ENCODE measurements around the gene WHRN. TPM values are rescaled to one million over a fixed set of nuclear protein-coding genes. Genes with fewer than 3 reads are reported as not detected.

Gene WHRN
- total and polyA plus RNA-seq, 5 donors from 2014 or later, result 1.00 to 24.2 (median 1.4) TPM

DNA sequence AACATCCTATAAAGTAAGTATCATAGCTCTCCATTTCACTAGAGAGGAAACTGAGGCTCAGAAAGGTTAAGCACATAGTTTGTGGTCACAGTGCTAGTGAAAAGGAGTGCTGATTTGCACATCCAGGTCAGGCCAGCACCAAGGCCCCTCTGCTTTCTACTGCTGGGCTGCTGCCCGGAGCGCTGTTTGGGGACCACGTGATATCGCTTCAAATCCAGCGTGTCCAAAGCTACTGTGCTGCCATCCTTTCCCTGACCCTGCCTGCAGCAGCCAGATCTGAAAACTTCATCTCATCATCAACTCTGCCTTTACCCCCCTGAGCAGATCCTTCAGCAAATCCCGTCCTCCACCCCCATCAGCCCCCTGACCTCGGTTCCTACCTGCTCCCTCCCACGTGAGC is 76.8 kb downstream of the WHRN start:
- Mint-ChIP-seq H3K9me3 (no peaks in the 10 kb centered on the region), H3K4me1 (peaks cover 0 to 4% (median 0%) of the 10 kb centered on the region in 4 donors), H3K27me3 (no peaks in the 10 kb centered on the region), H3K36me3 (peaks cover 6% of the 10 kb centered on the region), H3K4me3 (no peak overlapping the region), H3K27ac (no peak overlapping the region)
- Histone ChIP-seq H3K4me1 (ENCODE audit: control insufficient read depth, insufficient read depth, low read length, poor library complexity, severe bottlenecking) (no peaks in the 10 kb centered on the region), H3K9me3 (ENCODE audit: control insufficient read depth in 2 of 2, low read length in 2 of 2) (no peaks in the 10 kb centered on the region), H3K27ac (ENCODE audit: insufficient read depth, low read length, poor library complexity, severe bottlenecking) (no peak overlapping the region), H3K4me3 (ENCODE audit: low read depth, low read length) (no peak overlapping the region), H3K36me3 (ENCODE audit: control insufficient read depth, insufficient read depth, low read length) (no peaks in the 10 kb centered on the region), H3K27me3 (ENCODE audit: control insufficient read depth, insufficient read depth, low read length) (no peaks in the 10 kb centered on the region)
- ATAC-seq (ENCODE audit: low read depth in 2 of 2) (no peak), DNase-seq (no peak)

DNA sequence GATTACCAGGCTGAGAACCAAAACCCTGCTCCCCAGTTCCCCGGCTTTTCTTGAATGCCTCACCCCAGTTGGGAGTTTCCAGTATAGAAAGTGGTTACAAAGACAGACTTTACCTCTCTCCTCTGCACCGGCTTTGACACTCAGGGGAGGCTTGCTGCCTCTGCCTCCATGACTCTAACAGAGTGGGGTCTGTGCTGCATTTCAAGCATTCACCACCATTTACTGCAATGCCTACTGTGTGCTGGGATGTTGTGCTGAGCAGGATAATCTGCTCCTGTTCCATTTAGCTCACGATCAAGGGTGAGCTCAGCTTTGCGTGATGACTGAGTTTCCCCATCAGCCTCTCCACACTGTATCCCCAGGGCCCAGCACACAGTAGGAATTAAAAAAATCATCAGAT is 77.6 kb downstream of the WHRN start:
- ATAC-seq (ENCODE audit: low read depth in 2 of 2), result no peak
- Histone ChIP-seq H3K4me3 (ENCODE audit: low read depth, low read length) (no peak overlapping the region), H3K27me3 (ENCODE audit: control insufficient read depth, insufficient read depth, low read length) (no peaks in the 10 kb centered on the region), H3K36me3 (ENCODE audit: control insufficient read depth, insufficient read depth, low read length) (no peaks in the 10 kb centered on the region), H3K4me1 (ENCODE audit: control insufficient read depth, insufficient read depth, low read length, poor library complexity, severe bottlenecking) (no peaks in the 10 kb centered on the region), H3K27ac (ENCODE audit: insufficient read depth, low read length, poor library complexity, severe bottlenecking) (no peak overlapping the region), H3K9me3 (ENCODE audit: control insufficient read depth in 2 of 2, low read length in 2 of 2) (no peaks in the 10 kb centered on the region)
- H3K4me1 Mint-ChIP-seq, result peaks cover 0 to 2% (median 0%) of the 10 kb centered on the region in 4 donors
- H3K4me3 Mint-ChIP-seq, result no peak overlapping the region
- no peak for DNase-seq
- no peak overlapping the region for H3K27ac Mint-ChIP-seq
- H3K9me3 Mint-ChIP-seq, result no peaks in the 10 kb centered on the region
- H3K27me3 Mint-ChIP-seq, result no peaks in the 10 kb centered on the region
- peaks cover 6% of the 10 kb centered on the region for H3K36me3 Mint-ChIP-seq

DNA sequence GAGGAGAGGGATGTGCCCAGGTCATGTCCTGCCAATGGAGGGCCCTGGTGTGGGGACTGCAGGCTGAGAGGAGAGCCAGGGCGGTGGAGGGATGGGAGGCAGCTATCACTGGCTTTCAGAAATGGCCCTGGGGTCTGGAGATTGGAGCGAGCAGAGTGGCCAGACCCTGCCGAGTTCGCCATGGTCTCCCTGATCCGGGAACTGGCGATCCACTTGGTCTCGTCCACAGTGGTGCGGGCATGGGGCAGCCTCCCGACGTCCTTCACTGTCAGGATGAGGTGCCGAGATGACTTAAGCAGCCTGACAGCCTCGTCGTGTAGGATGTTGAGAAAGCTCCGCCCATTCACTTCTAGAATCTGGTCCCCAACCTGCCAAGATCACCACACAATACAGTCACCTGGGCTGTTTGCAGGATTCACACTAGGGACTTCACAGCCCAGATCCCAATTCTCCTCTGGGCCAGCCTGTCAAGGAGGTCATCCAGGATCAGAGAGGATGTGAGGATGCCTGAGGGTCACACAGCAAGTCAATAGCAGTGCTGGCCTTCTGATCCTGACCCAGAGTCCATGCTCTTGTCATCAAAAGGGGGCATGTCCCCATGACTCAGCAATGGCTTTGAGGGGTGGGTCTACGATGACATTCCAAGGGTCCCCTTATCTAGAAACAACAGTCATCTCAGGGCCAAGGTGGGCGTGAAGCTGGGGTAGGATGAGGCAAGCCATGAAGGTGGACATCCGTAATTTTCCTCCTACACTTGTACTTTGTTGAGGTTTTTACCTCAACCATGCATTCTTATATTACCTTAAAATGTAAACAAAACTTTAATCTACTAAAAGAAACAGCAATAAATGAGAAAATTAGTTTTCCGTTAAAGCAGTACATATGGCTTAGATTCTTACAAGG is 79.0 kb downstream of the WHRN start:
- Histone ChIP-seq H3K9me3 (ENCODE audit: control insufficient read depth in 2 of 2, low read length in 2 of 2) (no peaks in the 10 kb centered on the region), H3K4me1 (ENCODE audit: control insufficient read depth, insufficient read depth, low read length, poor library complexity, severe bottlenecking) (no peaks in the 10 kb centered on the region), H3K27ac (ENCODE audit: insufficient read depth, low read length, poor library complexity, severe bottlenecking) (no peak overlapping the region), H3K4me3 (ENCODE audit: low read depth, low read length) (no peak overlapping the region), H3K36me3 (ENCODE audit: control insufficient read depth, insufficient read depth, low read length) (no peaks in the 10 kb centered on the region), H3K27me3 (ENCODE audit: control insufficient read depth, insufficient read depth, low read length) (no peaks in the 10 kb centered on the region)
- Mint-ChIP-seq H3K27me3 (no peaks in the 10 kb centered on the region), H3K9me3 (no peaks in the 10 kb centered on the region), H3K4me1 (no peaks in the 10 kb centered on the region), H3K36me3 (peaks cover 6% of the 10 kb centered on the region), H3K4me3 (no peak overlapping the region), H3K27ac (peak overlapping the region in 2 of 3 donors; percentile 13 to 65)
- DNase-seq, result no peak
- no peak for ATAC-seq (ENCODE audit: low read depth in 2 of 2)

DNA sequence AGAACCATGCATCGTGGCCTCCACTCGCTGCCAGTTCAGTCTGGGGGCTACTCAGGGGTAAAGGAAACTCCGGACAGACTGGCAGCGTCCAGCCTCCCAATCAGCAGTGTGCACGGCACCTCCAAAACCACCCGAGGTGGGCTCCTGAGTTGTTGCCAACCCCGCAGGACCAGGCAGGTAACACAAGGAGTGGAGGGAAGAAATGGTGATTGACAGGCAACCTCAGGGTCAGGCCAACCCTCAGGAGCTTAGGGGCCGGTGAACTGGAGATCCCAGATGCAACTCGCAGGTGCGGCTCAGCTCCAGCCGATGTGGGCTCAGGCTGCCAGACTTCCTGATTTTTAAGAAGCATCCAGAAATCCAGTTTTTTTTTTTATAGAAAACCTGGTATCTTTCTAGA is 80.1 kb downstream of the WHRN start:
- H3K27ac ChIP-seq (ENCODE audit: insufficient read depth, low read length, poor library complexity, severe bottlenecking), result no peak overlapping the region
- no peaks in the 10 kb centered on the region for H3K36me3 ChIP-seq (ENCODE audit: control insufficient read depth, insufficient read depth, low read length)
- ATAC-seq (ENCODE audit: low read depth in 2 of 2), result no peak
- H3K36me3 Mint-ChIP-seq, result peaks cover 6% of the 10 kb centered on the region
- no peak overlapping the region for H3K4me3 ChIP-seq (ENCODE audit: low read depth, low read length)
- no peaks in the 10 kb centered on the region for H3K4me1 Mint-ChIP-seq
- H3K9me3 ChIP-seq (ENCODE audit: control insufficient read depth in 2 of 2, low read length in 2 of 2), result no peaks in the 10 kb centered on the region
- no peak overlapping the region for H3K27ac Mint-ChIP-seq
- H3K4me3 Mint-ChIP-seq, result no peak overlapping the region
- DNase-seq, result no peak
- H3K27me3 Mint-ChIP-seq, result no peaks in the 10 kb centered on the region
- H3K9me3 Mint-ChIP-seq, result no peaks in the 10 kb centered on the region
- H3K27me3 ChIP-seq (ENCODE audit: control insufficient read depth, insufficient read depth, low read length), result no peaks in the 10 kb centered on the region
- no peaks in the 10 kb centered on the region for H3K4me1 ChIP-seq (ENCODE audit: control insufficient read depth, insufficient read depth, low read length, poor library complexity, severe bottlenecking)

DNA sequence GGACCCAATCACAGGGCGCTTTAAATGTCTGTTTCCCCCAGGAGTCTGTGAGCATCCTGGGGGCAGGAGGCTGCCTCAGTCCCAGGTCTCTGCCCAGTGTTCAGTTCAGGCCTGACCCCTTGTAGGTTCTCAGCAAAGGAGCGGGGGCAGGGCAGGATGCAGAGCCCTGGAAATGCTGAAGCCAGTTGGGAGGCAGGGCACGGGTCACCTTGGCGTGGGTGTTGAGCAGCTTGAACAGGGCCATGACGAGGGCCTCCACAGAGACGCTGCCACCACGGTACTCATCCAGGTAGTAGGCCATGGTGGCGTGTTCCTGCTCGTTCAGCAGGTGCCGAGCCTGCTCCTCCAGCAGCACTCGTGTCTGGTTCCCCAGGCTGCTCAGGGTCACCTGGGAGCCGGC is 81.1 kb downstream of the WHRN start:
- Mint-ChIP-seq H3K27ac (no peak overlapping the region), H3K27me3 (no peaks in the 10 kb centered on the region), H3K36me3 (peaks cover 6% of the 10 kb centered on the region), H3K4me3 (no peak overlapping the region), H3K4me1 (no peaks in the 10 kb centered on the region), H3K9me3 (no peaks in the 10 kb centered on the region)
- no peaks in the 10 kb centered on the region for H3K9me3 ChIP-seq (ENCODE audit: control insufficient read depth in 2 of 2, low read length in 2 of 2)
- DNase-seq (no peak), ATAC-seq (ENCODE audit: low read depth in 2 of 2) (no peak)
- H3K36me3 ChIP-seq (ENCODE audit: control insufficient read depth, insufficient read depth, low read length), result no peaks in the 10 kb centered on the region
- H3K27me3 ChIP-seq (ENCODE audit: control insufficient read depth, insufficient read depth, low read length), result no peaks in the 10 kb centered on the region
- H3K4me1 ChIP-seq (ENCODE audit: control insufficient read depth, insufficient read depth, low read length, poor library complexity, severe bottlenecking), result no peaks in the 10 kb centered on the region
- H3K27ac ChIP-seq (ENCODE audit: insufficient read depth, low read length, poor library complexity, severe bottlenecking), result no peak overlapping the region
- no peak overlapping the region for H3K4me3 ChIP-seq (ENCODE audit: low read depth, low read length)

DNA sequence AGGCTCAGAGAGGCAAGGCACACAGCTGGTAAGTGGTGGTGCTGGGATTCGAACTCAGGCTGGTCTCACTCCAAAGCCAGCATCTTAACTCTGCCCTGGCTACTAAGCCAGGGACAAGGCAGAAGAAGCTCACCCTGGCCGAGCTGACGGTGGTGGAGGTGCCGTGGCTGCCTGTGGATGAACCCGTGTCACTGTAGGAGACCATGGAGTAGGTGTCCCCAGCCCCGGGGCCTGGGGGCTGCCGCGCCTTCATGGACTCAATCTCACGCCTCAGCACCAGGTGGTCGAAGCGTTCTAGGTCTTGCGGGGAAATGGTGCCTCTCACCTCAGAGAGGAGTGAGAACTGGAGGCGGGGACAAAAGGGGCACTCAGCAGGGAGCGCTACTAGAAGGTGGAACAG is 82.1 kb downstream of the WHRN start:
- peaks cover 6% of the 10 kb centered on the region for H3K36me3 Mint-ChIP-seq
- no peak overlapping the region for H3K4me3 Mint-ChIP-seq

DNA sequence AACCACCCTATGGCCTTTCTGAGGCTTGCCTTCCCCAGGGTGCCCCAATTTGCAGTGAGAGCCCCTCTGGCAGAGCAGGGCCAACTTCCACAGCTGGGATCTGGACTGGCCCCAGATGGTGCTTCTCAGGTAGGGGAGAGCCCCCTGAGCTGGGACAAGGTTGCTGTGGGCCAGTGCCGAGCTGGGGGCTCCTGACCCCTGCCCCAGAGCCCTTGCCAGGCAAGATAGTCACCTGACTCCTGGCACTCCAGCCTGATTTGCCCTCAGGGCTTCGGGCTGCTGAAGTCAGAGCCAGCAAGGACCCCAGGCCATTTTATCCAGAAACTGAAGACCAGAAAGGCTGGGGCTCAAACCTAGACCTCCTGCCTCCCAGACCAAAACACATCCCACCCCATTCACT is 84.1 kb downstream of the WHRN start:
- Mint-ChIP-seq H3K9me3 (no peaks in the 10 kb centered on the region), H3K4me1 (peaks cover 0 to 13% (median 0%) of the 10 kb centered on the region in 4 donors)
- ATAC-seq (ENCODE audit: low read depth in 2 of 2), result no peak

More for the DNA sequence above, 82.1 kb downstream of the WHRN start:
- peak overlapping the region in 1 of 3 donors; percentile 35 for H3K27ac Mint-ChIP-seq
- ATAC-seq (ENCODE audit: low read depth in 2 of 2) (no peak), DNase-seq (no peak)
- H3K4me1 Mint-ChIP-seq, result peaks cover 0 to 6% (median 0%) of the 10 kb centered on the region in 4 donors
- no peaks in the 10 kb centered on the region for H3K9me3 ChIP-seq (ENCODE audit: control insufficient read depth in 2 of 2, low read length in 2 of 2)
- no peaks in the 10 kb centered on the region for H3K36me3 ChIP-seq (ENCODE audit: control insufficient read depth, insufficient read depth, low read length)
- no peaks in the 10 kb centered on the region for H3K27me3 Mint-ChIP-seq
- H3K4me3 ChIP-seq (ENCODE audit: low read depth, low read length), result no peak overlapping the region
- H3K9me3 Mint-ChIP-seq, result no peaks in the 10 kb centered on the region
- H3K4me1 ChIP-seq (ENCODE audit: control insufficient read depth, insufficient read depth, low read length, poor library complexity, severe bottlenecking), result peaks cover under 1% of the 10 kb centered on the region
- no peaks in the 10 kb centered on the region for H3K27me3 ChIP-seq (ENCODE audit: control insufficient read depth, insufficient read depth, low read length)
- no peak overlapping the region for H3K27ac ChIP-seq (ENCODE audit: insufficient read depth, low read length, poor library complexity, severe bottlenecking)

DNA sequence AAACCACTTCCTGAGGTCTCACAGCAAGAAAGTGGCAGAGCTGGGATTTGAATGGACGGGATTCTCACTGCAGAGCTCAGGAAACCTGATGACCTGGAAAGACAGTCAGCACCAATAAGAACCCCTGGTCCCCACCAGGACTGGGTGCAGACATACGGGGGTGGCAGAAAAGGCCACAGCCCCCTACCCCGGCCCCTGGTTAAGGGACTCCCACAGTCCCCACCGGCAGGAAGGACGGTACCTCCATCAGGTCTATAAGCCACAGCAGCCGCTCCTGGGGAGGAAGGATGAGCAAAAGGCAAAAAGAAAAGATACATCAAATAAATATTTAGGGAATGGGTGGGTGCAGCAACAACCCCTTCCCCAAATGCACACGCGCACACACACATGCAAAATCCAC is 85.5 kb downstream of the WHRN start:
- no peaks in the 10 kb centered on the region for H3K27me3 Mint-ChIP-seq
- no peaks in the 10 kb centered on the region for H3K36me3 ChIP-seq (ENCODE audit: control insufficient read depth, insufficient read depth, low read length)
- H3K4me3 Mint-ChIP-seq, result no peak overlapping the region

More for the DNA sequence above, 84.1 kb downstream of the WHRN start:
- no peak for DNase-seq
- H3K4me1 ChIP-seq (ENCODE audit: control insufficient read depth, insufficient read depth, low read length, poor library complexity, severe bottlenecking), result peaks cover 6% of the 10 kb centered on the region
- H3K36me3 ChIP-seq (ENCODE audit: control insufficient read depth, insufficient read depth, low read length), result no peaks in the 10 kb centered on the region
- H3K9me3 ChIP-seq (ENCODE audit: control insufficient read depth in 2 of 2, low read length in 2 of 2), result no peaks in the 10 kb centered on the region
- H3K27ac ChIP-seq (ENCODE audit: insufficient read depth, low read length, poor library complexity, severe bottlenecking), result no peak overlapping the region
- peaks cover 6% of the 10 kb centered on the region for H3K36me3 Mint-ChIP-seq
- no peak overlapping the region for H3K4me3 Mint-ChIP-seq
- no peaks in the 10 kb centered on the region for H3K27me3 ChIP-seq (ENCODE audit: control insufficient read depth, insufficient read depth, low read length)
- no peak overlapping the region for H3K4me3 ChIP-seq (ENCODE audit: low read depth, low read length)
- H3K27ac Mint-ChIP-seq, result no peak overlapping the region
- H3K27me3 Mint-ChIP-seq, result no peaks in the 10 kb centered on the region

More for the DNA sequence above, 85.5 kb downstream of the WHRN start:
- Histone ChIP-seq H3K27ac (ENCODE audit: insufficient read depth, low read length, poor library complexity, severe bottlenecking) (no peak overlapping the region), H3K4me1 (ENCODE audit: control insufficient read depth, insufficient read depth, low read length, poor library complexity, severe bottlenecking) (peaks cover 6% of the 10 kb centered on the region), H3K4me3 (ENCODE audit: low read depth, low read length) (no peak overlapping the region), H3K9me3 (ENCODE audit: control insufficient read depth in 2 of 2, low read length in 2 of 2) (no peaks in the 10 kb centered on the region), H3K27me3 (ENCODE audit: control insufficient read depth, insufficient read depth, low read length) (no peaks in the 10 kb centered on the region)
- H3K36me3 Mint-ChIP-seq, result peaks cover 5% of the 10 kb centered on the region
- DNase-seq, result no peak
- H3K4me1 Mint-ChIP-seq, result peaks cover 0 to 13% (median under 1%) of the 10 kb centered on the region in 4 donors
- no peak for ATAC-seq (ENCODE audit: low read depth in 2 of 2)
- no peaks in the 10 kb centered on the region for H3K9me3 Mint-ChIP-seq
- H3K27ac Mint-ChIP-seq, result peak overlapping the region in 1 of 3 donors; percentile 44
